Breast epithelium (tissue), 4 donors: ENCODE data around the gene CDYL. TPM values are rescaled to one million over a fixed set of nuclear protein-coding genes. Genes with fewer than 3 reads are reported as not detected.

ENCODE experiments used
- DNase-seq, 2 donors: peaks; one replicate each; pipeline ENCODE4 v3.0.0-alpha.2; 2019; ENCODE audit warnings: low spot score in 2 of 2
- H3K27ac ChIP-seq, 2 donors: fragments of 200-600 bp; sonication (generic) in 1 of 2; one replicate each; pipeline ENCODE4 v1.5.1; 2016 to 2019; ENCODE audit warnings: mild to moderate bottlenecking in 1 of 2
- H3K27me3 ChIP-seq, 2 donors: fragments of 200-600 bp; sonication (generic) in 1 of 2; one replicate each; pipeline versions ENCODE4 v1.5.1 to v1.6.0; 2017 to 2019; ENCODE audit warnings: control low read depth in 1 of 2, mild to moderate bottlenecking in 1 of 2
- H3K36me3 ChIP-seq: fragments of 200-600 bp; one replicate; pipeline ENCODE4 v1.5.1; 2019
- H3K4me1 ChIP-seq, 2 donors: fragments of 200-600 bp; sonication (generic); one replicate each; pipeline ENCODE4 v1.5.1; 2016 to 2019; ENCODE audit warnings: control low read depth in 1 of 2
- H3K4me3 ChIP-seq, 3 donors: fragments of 200-600 bp; sonication (generic); 1 replicate in 2 of 3; 2 replicates in 1 of 3; pipeline ENCODE4 v1.5.1; 2016 to 2019; ENCODE audit warnings: mild to moderate bottlenecking in 3 of 3, moderate library complexity in 2 of 3
- H3K9me3 ChIP-seq, 2 donors: fragments of 200-600 bp; sonication (generic) in 1 of 2; one replicate each; pipeline ENCODE4 v1.5.1; 2016 to 2019; ENCODE audit warnings: control low read depth in 1 of 2
- POLR2A ChIP-seq: fragments of 450-650 bp; IDR thresholded peaks from one replicate; pipeline ENCODE4 v1.6.1; 2016; ENCODE audit warnings: antibody characterized with exemption, mild to moderate bottlenecking, moderate library complexity
- POLR2AphosphoS5 ChIP-seq, 3 donors: sonication (generic); formaldehyde crosslinking; IDR thresholded peaks; one replicate each; pipeline ENCODE4 v1.6.1; 2017; ENCODE audit warnings: antibody characterized with exemption in 3 of 3
- intact Hi-C: fragments of 100-400 bp; cut with DNase I; formaldehyde crosslinking; loops from one replicate; pipeline ENCODE4 v1.15.1; 2023; ENCODE audit warnings: low total_unique reads
- total RNA-seq, 3 donors: library from RNA; depleted of rRNA; stranded (reverse); fragments of >200 nt; gene quantifications; one replicate each; pipeline ENCODE4 v1.1.0, GENCODE V29; 2016
- TF ChIP-seq, protein P1 (sequence below), 3 donors: fragments of 450-650 bp; IDR thresholded peaks; one replicate each; pipeline ENCODE4 v1.5.1; 2016 to 2017; ENCODE audit warnings: antibody characterized with exemption in 3 of 3, mild to moderate bottlenecking in 3 of 3, moderate library complexity in 3 of 3

The CDYL gene
- total RNA-seq, 3 donors from 2014 or later = 32.9 to 58.0 (median 40.0) TPM

DNA sequence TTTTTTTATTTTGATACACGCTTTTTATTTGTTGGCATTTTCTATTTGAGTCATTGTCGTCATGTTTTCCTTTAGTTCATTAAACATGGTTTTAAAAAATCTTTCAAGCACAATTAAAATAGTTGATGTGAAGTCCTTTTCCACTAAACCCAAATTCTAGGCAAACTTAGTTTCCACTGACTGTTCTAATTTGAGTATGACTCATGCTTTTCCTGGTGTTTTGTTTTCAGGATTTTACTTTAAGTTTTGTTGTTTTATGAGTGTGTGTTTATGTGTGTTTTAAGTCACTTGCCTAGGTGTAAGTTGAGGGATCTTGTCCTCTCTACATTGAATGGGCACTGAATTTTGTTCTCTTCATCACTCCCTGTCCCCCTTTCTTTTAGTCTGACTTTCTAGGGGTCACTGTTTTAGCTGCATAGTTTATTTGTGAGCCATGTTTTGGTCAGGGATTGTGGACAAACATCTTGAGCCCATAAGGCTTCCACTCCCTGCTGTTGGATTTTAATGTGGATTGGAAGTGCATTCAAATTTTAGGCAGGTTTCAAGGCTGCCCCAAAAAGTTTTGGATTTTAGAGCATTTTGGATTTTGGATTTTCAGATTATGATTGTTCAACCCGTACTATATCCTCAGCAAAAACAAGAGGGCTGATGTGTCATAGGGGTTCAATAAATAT is 94.8 kb downstream of the CDYL start:
- peaks cover 0 to 10% of the 10 kb centered on the region in 2 donors for H3K9me3 ChIP-seq
- H3K36me3 ChIP-seq = no peaks in the 10 kb centered on the region
- H3K4me1 ChIP-seq = no peaks in the 10 kb centered on the region
- no peak for TF ChIP-seq POLR2A
- H3K4me3 ChIP-seq = no peak overlapping the region
- no peak for DNase-seq
- no peak overlapping the region for H3K27ac ChIP-seq
- no peaks in the 10 kb centered on the region for H3K27me3 ChIP-seq
- intact Hi-C loops = no loop called here

DNA sequence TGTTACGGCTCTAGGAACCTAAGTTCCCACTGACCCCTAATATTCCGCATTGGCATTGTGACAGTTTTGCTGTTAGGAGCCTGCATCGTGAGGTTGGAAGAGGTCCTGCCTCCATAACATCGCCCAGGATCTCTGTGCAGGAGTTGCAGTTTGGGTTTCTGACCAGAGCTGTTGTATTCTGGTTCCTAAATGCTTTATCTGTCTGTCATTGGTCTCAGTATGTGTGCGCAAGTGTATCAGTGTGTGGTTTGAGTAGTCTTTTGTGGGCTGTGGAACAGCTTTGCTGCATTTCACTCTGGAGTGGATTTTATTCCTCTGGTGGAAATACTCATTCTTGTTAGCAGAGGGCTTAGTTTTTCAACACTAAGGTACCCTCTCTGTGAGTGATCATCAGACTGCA is 95.6 kb downstream of the CDYL start:
- no peak for TF ChIP-seq POLR2A
- TF ChIP-seq, protein P1, sequence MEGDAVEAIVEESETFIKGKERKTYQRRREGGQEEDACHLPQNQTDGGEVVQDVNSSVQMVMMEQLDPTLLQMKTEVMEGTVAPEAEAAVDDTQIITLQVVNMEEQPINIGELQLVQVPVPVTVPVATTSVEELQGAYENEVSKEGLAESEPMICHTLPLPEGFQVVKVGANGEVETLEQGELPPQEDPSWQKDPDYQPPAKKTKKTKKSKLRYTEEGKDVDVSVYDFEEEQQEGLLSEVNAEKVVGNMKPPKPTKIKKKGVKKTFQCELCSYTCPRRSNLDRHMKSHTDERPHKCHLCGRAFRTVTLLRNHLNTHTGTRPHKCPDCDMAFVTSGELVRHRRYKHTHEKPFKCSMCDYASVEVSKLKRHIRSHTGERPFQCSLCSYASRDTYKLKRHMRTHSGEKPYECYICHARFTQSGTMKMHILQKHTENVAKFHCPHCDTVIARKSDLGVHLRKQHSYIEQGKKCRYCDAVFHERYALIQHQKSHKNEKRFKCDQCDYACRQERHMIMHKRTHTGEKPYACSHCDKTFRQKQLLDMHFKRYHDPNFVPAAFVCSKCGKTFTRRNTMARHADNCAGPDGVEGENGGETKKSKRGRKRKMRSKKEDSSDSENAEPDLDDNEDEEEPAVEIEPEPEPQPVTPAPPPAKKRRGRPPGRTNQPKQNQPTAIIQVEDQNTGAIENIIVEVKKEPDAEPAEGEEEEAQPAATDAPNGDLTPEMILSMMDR (IDR thresholded peaks at IDR 0.05) = no peak
- no peak for TF ChIP-seq POLR2AphosphoS5 (IDR thresholded peaks at IDR 0.05)
- H3K4me3 ChIP-seq = no peak overlapping the region
- intact Hi-C loops = no loop called here
- no peaks in the 10 kb centered on the region for H3K27me3 ChIP-seq
- no peak overlapping the region for H3K27ac ChIP-seq
- H3K9me3 ChIP-seq = peaks cover 0 to 10% of the 10 kb centered on the region in 2 donors
- H3K4me1 ChIP-seq = no peaks in the 10 kb centered on the region
- H3K36me3 ChIP-seq = no peaks in the 10 kb centered on the region
- no peak for DNase-seq

GRCh38 chr6:4872841-4873240 is 96.6 kb downstream of the CDYL start:
- H3K27me3 ChIP-seq = no peaks in the 10 kb centered on the region
- H3K4me3 ChIP-seq = no peak overlapping the region
- H3K27ac ChIP-seq = no peak overlapping the region
- DNase-seq = no peak
- no peaks in the 10 kb centered on the region for H3K4me1 ChIP-seq
- H3K36me3 ChIP-seq = no peaks in the 10 kb centered on the region
- no peak for TF ChIP-seq POLR2A
- TF ChIP-seq POLR2AphosphoS5 (IDR thresholded peaks at IDR 0.05) = no peak
- TF ChIP-seq, protein P1 (IDR thresholded peaks at IDR 0.05) = no peak
- intact Hi-C loops = no loop called here
- H3K9me3 ChIP-seq = peaks cover 0 to 4% of the 10 kb centered on the region in 2 donors

GRCh38 chr6:4873928-4874327 is 97.7 kb downstream of the CDYL start:
- Histone ChIP-seq H3K27ac (no peak overlapping the region), H3K9me3 (no peaks in the 10 kb centered on the region), H3K4me1 (no peaks in the 10 kb centered on the region), H3K4me3 (no peak overlapping the region), H3K36me3 (no peaks in the 10 kb centered on the region), H3K27me3 (no peaks in the 10 kb centered on the region)
- intact Hi-C loops = no loop called here
- TF ChIP-seq, protein P1 (IDR thresholded peaks at IDR 0.05) = no peak
- TF ChIP-seq POLR2AphosphoS5 (IDR thresholded peaks at IDR 0.05) (no peak), POLR2A (no peak)
- no peak for DNase-seq

- intact Hi-C loops = loop anchor here (5.0 kb wide), 1 partner anchor 1497 kb away; no protein-coding TSS in a partner anchor
- TF ChIP-seq POLR2AphosphoS5 (IDR thresholded peaks at IDR 0.05) (no peak), POLR2A (no peak)
- TF ChIP-seq, protein P1 (IDR thresholded peaks at IDR 0.05) = no peak
These were observed 103.6 kb downstream of the CDYL start for GRCh38 chr6:4879741-4880275.

More at GRCh38 chr6:4879741-4880275, 103.6 kb downstream of the CDYL start:
- no peaks in the 10 kb centered on the region for H3K9me3 ChIP-seq
- H3K27me3 ChIP-seq = no peaks in the 10 kb centered on the region
- no peaks in the 10 kb centered on the region for H3K4me1 ChIP-seq
- no peak overlapping the region for H3K27ac ChIP-seq
- H3K4me3 ChIP-seq = no peak overlapping the region
- H3K36me3 ChIP-seq = no peaks in the 10 kb centered on the region
- DNase-seq = no peak
